ENCODE measurements around the gene CARMIL1.

CARMIL1 gene

GRCh38 chr6:25608558-25609174, 329.5 kb downstream of the CARMIL1 start (continued):
- TF ChIP-seq ZNF529 (tag by site-specific recombination; IDR thresholded peaks at IDR 0.05; ENCODE audit: insufficient replicate concordance), result no peak
- no peak for TF ChIP-seq GLIS1 (tag by site-specific recombination; IDR thresholded peaks at IDR 0.05)

DNA sequence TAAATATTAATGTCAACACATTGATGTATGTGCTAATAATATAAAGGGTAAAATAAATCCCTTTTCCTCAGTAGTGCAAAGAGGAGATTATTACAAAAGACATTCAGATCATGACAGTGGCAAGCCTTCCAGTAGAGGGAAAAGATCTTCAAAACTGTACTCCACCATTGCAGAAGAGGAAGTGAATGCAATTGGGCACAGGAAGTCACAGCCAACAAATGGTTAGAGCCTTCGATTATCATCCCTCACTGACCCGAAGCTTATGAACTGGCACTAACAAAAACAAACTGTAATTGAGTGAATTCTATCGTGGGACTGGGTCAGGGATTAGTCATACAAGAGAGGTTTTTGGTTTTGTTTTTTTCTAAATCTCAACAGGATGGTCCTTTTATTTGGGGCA, 333.5 kb downstream of the CARMIL1 start:
- TF ChIP-seq ZNF211 (tag by site-specific recombination; IDR thresholded peaks at IDR 0.05; ENCODE audit: low read depth), result no peak
- no peaks in the 10 kb centered on the region for H3K4me1 ChIP-seq (ENCODE audit: control insufficient read depth, insufficient read depth, low read length)
- no peak overlapping the region for H3K27ac ChIP-seq (ENCODE audit: extremely low read depth, low read depth, low read length)
- no peak overlapping the region for H3K4me3 ChIP-seq (ENCODE audit: low read depth, low read length)
- no peaks in the 10 kb centered on the region for H3K9me3 ChIP-seq (ENCODE audit: control insufficient read depth, insufficient read depth, low read depth, low read length)
- CTCF ChIA-PET, result interaction anchor here (1.7 kb wide), 1 partner anchor 10 kb away, joined by 6 read pairs; no protein-coding TSS in a partner anchor
- POLR2A ChIA-PET, result no interaction called here
- H3K36me3 ChIP-seq (ENCODE audit: control insufficient read depth in 2 of 2, insufficient read depth in 1 of 2, low read length in 2 of 2), result peaks cover 0 to 4% of the 10 kb centered on the region in 2 experiments; a peak in 1 of 3 replicates

DNA sequence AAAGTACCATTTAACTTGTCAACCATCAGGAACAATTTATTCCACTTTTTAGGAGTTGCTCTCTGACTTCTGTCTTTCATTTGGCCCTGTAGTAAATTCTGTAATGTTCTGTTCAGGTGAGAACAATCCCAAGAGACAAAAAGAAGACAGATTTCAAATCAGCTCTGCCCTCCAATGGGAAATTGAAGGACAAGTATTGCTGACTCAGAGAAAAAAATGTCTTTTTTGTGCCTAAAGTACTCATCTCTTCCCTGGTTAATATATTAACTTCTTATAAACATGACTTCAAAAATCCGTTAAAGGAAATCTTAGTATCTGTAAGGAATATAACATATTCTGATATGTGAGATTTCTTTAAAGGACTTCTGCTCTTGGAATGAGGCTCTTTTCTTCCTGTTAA, 334.2 kb downstream of the CARMIL1 start:
- CTCF ChIA-PET, result interaction anchor here (1.4 to 1.7 kb wide), 2 partner anchors 10 to 11 kb away, joined by 5 to 6 read pairs; no protein-coding TSS in a partner anchor
- TF ChIP-seq MEIS1 (CRISPR knock-in tag; IDR thresholded peaks at IDR 0.05; ENCODE audit: borderline replicate concordance) (no peak), ZNF670 (tag by site-specific recombination; IDR thresholded peaks at IDR 0.05; ENCODE audit: low read depth) (no peak), ZNF707 (tag by site-specific recombination; IDR thresholded peaks at IDR 0.05) (no peak), HOXA7 (CRISPR knock-in tag; IDR thresholded peaks at IDR 0.05; ENCODE audit: borderline replicate concordance) (no peak), ZEB2 (tag by site-specific recombination; IDR thresholded peaks at IDR 0.05) (no peak), ZNF266 (tag by site-specific recombination; IDR thresholded peaks at IDR 0.05; ENCODE audit: low read depth) (no peak), ZNF223 (tag by site-specific recombination; IDR thresholded peaks at IDR 0.05) (no peak), ZNF747 (tag by site-specific recombination; IDR thresholded peaks at IDR 0.05) (no peak), HIC1 (tag by site-specific recombination; IDR thresholded peaks at IDR 0.05) (no peak)
- Histone ChIP-seq H3K4me3 (ENCODE audit: low read depth, low read length) (no peak overlapping the region), H3K9me3 (ENCODE audit: control insufficient read depth, insufficient read depth, low read depth, low read length) (no peaks in the 10 kb centered on the region), H3K4me1 (ENCODE audit: control insufficient read depth, insufficient read depth, low read length) (no peaks in the 10 kb centered on the region), H3K27ac (ENCODE audit: extremely low read depth, low read depth, low read length) (no peak overlapping the region), H3K36me3 (ENCODE audit: control insufficient read depth in 2 of 2, insufficient read depth in 1 of 2, low read length in 2 of 2) (peaks cover 0 to 4% of the 10 kb centered on the region in 2 experiments; a peak in 1 of 3 replicates)
- POLR2A ChIA-PET, result no interaction called here

DNA sequence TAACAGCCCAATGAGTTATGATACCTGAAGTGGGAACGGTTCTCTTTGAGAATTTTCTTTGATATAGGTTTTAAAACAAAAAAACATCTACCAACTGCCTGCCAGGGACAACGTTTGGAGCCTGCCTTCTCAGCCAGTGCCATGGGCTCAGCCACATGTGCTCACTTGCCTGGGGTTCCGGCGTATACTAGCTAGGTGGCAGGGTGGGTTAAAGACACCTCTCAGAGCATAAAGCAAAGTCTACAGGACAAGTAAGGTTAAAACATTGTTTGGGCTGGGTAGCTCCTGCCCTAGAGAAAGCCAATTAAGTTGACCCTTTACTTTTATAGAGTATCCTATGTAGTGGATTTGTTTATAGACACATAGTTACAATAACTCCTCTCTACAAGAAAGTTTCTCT, 334.9 kb downstream of the CARMIL1 start:
- ChIA-PET CTCF (interaction anchor here (1.3 to 1.4 kb wide), 2 partner anchors 10 to 12 kb away, joined by 5 read pairs; no protein-coding TSS in a partner anchor), POLR2A (no interaction called here)
- Histone ChIP-seq H3K9me3 (ENCODE audit: control insufficient read depth, insufficient read depth, low read depth, low read length) (no peaks in the 10 kb centered on the region), H3K4me1 (ENCODE audit: control insufficient read depth, insufficient read depth, low read length) (no peaks in the 10 kb centered on the region), H3K27ac (ENCODE audit: extremely low read depth, low read depth, low read length) (no peak overlapping the region), H3K4me3 (ENCODE audit: low read depth, low read length) (no peak overlapping the region), H3K36me3 (ENCODE audit: control insufficient read depth in 2 of 2, insufficient read depth in 1 of 2, low read length in 2 of 2) (peaks cover 0 to 4% of the 10 kb centered on the region in 2 experiments; a peak in 1 of 3 replicates)
- TF ChIP-seq RBAK (tag by site-specific recombination; IDR thresholded peaks at IDR 0.05), result no peak
- TF ChIP-seq ZNF514 (tag by site-specific recombination; IDR thresholded peaks at IDR 0.05), result no peak
- TF ChIP-seq ZNF23 (tag by site-specific recombination; IDR thresholded peaks at IDR 0.05; ENCODE audit: borderline replicate concordance), result no peak
- no peak for TF ChIP-seq ZNF302 (tag by site-specific recombination; IDR thresholded peaks at IDR 0.05; ENCODE audit: low read depth)
- TF ChIP-seq, protein P1, sequence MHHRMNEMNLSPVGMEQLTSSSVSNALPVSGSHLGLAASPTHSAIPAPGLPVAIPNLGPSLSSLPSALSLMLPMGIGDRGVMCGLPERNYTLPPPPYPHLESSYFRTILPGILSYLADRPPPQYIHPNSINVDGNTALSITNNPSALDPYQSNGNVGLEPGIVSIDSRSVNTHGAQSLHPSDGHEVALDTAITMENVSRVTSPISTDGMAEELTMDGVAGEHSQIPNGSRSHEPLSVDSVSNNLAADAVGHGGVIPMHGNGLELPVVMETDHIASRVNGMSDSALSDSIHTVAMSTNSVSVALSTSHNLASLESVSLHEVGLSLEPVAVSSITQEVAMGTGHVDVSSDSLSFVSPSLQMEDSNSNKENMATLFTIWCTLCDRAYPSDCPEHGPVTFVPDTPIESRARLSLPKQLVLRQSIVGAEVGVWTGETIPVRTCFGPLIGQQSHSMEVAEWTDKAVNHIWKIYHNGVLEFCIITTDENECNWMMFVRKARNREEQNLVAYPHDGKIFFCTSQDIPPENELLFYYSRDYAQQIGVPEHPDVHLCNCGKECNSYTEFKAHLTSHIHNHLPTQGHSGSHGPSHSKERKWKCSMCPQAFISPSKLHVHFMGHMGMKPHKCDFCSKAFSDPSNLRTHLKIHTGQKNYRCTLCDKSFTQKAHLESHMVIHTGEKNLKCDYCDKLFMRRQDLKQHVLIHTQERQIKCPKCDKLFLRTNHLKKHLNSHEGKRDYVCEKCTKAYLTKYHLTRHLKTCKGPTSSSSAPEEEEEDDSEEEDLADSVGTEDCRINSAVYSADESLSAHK (tag by site-specific recombination; IDR thresholded peaks at IDR 0.05), result no peak
- no peak for TF ChIP-seq ELK4 (IDR thresholded peaks at IDR 0.05; ENCODE audit: borderline replicate concordance, low read depth, low read length)
- no peak for TF ChIP-seq SP7 (tag by site-specific recombination; IDR thresholded peaks at IDR 0.05)
- no peak for TF ChIP-seq ZNF202 (tag by site-specific recombination; IDR thresholded peaks at IDR 0.05; ENCODE audit: borderline replicate concordance)
- TF ChIP-seq ZNF785 (tag by site-specific recombination; IDR thresholded peaks at IDR 0.05), result no peak
- no peak for TF ChIP-seq ZNF624 (tag by site-specific recombination; IDR thresholded peaks at IDR 0.05)
- TF ChIP-seq ZNF449 (tag by site-specific recombination; IDR thresholded peaks at IDR 0.05), result no peak
- TF ChIP-seq ZNF791 (tag by site-specific recombination; IDR thresholded peaks at IDR 0.05), result no peak
